Activated CD8-positive, alpha-beta memory T cell treated with anti-CD3 and anti-CD28 coated beads, Interleukin-2, amount 50 U/mL, for 48 hours (primary cell): ENCODE results near the gene PTTG1IP.

Experiments used
- DNase-seq: peaks from one replicate; pipeline ENCODE4 v3.0.0-alpha.2; 2020

Gene PTTG1IP

DNA sequence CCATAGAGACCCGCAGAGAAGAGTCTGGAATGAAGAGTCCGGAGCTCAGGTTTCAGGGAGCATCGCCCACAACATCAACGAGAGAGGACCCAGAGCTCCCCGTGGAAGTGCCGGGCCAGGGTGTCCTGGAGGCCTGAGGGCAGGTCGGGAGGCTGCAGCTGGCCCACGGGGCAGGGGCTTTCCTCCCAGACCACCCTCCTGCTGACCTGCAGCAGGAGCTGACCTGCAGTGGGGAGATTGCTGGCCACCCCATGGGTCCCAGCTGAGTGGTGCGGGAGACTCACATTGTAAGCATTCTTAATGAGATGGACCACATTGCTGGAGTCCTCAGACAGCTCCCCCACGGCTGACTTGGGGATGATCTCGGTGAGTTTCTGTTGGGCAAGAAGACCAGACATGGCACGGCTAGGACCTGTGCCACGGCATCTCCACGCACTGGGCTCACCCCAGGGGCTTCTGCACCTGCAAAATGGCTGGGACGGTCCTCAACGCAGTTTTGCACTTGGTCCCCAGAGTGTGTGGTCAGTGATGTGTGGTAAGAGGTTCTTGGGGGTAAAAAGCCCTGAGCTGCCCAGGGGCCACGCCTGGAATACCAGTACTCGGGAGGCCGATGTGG lies 21.3 kb upstream of the PTTG1IP start:
- DNase-seq, result no peak

DNA sequence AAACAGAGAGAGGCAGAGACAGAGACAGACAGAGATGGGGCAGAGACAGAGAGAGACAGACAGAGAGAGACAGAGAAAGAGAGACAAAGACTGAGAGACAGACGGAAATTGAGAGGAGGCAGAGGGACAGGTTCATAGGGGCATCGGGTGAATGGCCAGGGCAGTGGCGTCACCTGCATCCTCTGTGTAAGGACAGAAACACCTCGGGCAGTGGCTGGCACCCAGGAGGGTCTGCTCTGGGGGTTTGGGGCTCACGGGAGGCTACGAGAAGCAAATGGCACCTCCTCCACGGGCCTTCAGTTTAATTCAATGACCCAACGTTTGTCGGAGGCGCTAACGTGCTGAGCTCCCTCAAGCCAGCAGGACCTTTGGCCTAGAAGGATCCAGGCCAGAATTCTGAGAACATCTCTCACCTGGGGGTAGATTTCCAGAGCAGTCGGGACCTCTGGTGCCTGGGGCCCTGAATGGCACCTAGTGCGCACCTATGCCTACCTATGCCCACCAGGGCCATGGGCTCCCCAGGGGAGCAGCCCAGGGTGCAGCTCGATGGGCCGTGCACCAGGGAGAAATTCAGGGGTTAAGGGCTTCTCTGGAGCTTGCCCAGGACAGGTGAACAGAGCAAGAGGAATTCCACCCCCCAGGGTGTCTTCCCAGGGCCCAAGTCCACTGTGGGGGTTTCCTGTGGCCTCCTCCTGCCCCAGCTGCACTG lies 20.6 kb upstream of the PTTG1IP start:
- DNase-seq, result no peak

DNA sequence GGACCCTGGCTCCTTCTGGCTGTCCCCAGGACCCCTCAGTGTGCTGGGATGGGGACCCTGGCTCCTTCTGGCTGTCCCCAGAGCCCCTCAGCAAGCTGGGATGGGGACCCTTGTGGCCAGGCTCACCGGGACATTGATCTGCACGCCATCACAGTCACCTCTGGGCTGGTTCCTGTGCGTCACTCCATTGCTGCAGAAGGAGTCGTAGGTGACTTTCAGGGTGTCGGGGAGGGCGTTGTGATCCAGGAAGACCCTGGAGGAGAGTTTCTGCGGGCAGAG lies 19.7 kb upstream of the PTTG1IP start:
- DNase-seq, result no peak

- peak; percentile 88 for DNase-seq
These were observed 19.2 kb upstream of the PTTG1IP start for GRCh38 chr21:44892536-44893277.

DNA sequence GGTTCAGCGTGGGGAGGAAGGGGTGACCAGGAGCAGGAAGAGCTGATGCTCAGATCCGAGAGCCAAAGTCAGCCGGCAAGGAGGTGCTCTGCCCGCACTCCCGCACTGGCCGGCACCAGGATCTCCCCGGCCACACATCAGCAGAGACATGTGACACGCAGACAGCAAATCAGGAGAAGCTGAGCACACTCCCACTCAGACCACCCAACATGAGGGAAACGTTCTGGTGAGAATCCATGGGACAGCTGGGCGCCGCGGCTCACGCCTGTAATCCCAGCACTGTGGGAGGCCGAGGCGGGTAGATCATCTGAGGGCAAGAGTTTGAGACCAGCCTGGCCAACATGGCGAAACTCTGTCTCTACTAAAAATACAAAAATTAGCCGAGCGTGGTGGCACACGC lies 18.6 kb upstream of the PTTG1IP start:
- no peak for DNase-seq

GRCh38 chr21:44891631-44892031 lies 18.1 kb upstream of the PTTG1IP start:
- DNase-seq, result no peak

DNA sequence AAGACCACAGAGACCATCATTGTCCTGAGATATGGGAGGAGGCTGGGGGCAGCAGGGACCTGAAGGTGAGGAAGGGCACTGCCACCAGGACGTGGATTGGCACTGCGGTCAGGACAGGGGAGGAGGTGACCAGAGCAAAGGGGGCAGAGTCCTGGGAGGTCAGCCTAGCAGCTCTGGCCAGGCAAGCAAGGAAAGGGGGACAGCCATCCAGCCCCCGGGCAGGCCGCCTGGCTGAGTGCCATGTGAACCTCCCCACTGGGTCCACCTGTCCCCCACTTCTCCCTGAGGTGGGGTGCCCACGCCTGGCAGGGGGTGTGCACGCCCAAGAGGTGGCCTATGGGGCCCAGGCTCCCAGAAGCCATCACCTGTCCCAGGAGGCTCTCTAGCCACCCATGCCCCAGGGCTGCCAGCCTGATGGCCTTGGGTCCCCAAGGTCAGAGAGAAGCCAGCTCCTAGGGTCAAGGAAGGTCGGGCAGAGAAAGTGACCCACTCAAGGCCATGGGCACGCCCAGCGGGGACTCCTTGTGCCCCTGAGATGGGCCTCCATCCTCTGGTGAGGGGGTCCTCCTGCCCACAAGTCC lies 17.6 kb upstream of the PTTG1IP start:
- DNase-seq, result no peak

DNA sequence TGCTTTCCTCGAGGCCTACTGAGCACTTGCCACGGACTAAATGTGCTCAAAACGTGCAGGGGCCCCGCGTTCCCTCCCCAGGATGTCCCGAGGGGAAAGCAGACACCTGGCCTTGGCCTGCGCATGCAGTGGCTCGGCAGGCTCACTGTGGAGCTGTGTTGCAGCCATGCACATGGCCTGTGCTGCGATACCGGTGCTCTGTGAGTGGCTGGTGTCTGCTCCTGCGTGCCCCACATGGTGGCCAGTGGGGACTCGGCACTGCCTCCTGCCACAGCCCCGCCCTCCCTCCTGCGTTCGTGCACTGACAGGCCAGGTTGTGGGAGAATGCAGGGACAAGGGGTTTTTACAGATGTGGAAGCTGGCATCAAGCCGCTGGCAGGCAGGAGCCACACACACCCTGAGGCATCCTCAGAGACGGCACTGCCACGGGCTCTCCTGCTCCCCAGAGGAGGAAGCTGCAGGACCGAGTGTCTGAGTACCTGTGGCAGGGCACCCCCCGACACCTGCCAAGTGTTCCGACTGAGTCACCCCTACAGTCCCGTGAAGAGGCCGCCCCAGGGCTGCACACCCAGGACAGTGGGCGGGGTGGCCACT lies 16.9 kb upstream of the PTTG1IP start:
- DNase-seq, result no peak

DNA sequence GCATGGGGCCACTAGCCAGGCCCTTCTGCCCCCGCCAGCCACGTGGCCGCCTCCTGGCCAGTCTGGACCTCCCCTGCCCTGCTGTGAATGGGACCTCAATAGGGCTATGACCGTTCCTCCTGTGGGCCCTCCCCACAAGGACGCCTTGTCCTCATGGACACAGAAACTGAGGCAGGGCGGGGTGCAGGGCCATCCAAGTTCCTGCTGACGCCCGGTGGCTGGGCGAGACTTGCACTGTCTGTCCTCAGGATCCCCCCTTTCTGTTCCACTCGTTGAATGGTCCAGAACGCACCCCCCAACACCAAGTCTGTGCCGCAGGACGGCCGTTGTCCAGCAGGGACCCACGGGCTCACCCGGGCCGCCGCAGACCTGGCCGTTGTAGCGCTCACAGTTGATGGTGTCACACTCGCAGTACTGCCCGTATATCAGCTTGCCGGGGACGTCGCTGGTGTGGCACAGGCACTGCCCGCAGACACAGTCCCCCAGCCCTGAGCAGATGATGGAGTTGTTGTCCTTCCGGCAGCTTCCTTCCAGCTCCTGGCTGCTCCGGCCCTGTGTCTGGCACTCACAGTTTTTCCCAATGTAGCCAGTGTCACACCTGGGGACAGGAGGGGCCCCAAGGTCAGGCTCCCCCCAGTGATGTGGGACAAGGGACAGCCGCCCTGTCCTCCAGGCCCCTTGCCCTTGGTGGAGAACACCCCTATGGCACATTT lies 16.3 kb upstream of the PTTG1IP start:
- DNase-seq, result no peak

DNA sequence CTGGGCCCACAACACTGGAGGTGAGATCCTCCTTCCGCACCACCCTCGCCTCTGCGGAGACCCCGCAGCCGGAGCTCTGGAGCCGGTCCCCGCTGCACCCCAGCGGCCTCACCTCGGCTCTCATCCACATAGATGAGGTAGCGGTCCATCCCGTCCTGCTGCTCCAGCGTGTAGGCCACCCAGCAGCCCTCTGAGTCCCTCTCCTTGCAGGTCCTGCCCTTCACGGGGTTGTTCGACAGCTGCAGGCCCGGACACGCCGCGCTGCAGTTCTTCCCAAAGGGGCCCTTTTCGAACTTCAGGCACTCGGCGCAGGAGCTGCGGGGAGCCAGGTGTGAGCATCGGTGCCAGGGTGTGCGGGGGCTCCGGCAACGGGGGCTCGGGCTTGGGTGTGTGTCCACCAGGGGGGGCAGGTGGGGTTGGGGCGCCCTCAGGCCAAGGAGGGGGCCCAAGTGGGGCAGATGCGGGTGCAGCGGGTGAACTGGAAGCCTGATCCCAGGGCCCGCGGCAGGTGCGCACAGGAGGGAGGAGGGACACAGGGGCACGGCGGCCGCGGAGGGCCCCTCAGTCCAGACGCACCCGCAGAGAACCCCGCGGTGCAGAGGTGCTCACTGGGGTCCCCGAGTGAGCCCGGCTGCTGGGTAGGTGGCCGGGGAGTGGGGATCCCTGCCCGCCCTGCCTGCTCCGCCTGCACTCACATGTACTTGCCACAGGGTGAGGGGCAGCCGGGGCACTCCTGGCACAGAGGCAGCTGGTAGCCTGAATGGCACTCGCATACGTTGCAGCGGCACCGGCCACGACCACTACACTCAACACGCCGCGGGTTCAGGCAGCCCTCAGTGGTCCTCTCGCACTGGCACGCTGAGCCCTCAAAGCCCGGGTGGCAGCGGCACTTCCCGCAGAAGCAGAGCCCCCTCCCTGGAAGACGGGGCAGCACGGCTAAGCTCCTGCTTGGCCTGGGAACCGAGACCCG lies 15.4 kb upstream of the PTTG1IP start:
- no peak for DNase-seq

- no peak for DNase-seq
These were observed 14.5 kb upstream of the PTTG1IP start for GRCh38 chr21:44887807-44888580.

DNA sequence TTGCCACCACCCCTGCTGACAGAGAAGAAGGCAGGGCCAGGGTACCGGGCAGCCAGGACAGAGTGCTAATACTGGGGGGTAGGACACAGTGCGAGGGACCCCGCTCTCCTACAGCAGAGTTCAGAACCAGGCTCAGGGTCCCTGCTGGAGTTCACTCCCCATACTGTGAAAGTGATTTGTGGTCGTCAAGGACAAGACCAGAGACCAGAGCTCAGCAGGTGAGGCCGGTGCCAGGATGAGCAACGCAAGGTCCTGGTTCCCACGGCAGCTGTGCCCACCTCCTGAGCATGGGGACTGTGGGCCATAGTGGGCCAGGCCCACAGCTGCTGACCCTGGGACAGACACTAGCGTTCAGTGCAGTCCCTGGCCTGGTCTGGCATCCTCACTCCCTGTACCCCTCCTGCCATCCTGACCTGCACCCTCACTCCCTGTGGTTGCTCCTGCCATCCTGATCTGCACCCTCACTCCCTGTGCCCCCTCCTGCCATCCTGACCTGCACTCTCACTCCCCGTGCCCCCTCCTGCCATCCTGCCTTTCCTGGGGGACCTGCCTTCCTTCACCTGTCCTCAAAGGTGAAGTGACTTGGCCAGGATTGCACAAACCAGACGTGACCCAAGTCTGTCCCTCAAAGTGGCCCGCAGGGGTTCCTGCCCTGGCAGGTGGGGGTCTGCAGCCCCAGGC lies 13.8 kb upstream of the PTTG1IP start:
- DNase-seq, result no peak

GRCh38 chr21:44886113-44887075 lies 12.9 kb upstream of the PTTG1IP start:
- no peak for DNase-seq

- DNase-seq, result no peak
These were observed 12.1 kb upstream of the PTTG1IP start for GRCh38 chr21:44885615-44886014.

- no peak for DNase-seq
These were observed 10.6 kb upstream of the PTTG1IP start for GRCh38 chr21:44884097-44884496.

DNA sequence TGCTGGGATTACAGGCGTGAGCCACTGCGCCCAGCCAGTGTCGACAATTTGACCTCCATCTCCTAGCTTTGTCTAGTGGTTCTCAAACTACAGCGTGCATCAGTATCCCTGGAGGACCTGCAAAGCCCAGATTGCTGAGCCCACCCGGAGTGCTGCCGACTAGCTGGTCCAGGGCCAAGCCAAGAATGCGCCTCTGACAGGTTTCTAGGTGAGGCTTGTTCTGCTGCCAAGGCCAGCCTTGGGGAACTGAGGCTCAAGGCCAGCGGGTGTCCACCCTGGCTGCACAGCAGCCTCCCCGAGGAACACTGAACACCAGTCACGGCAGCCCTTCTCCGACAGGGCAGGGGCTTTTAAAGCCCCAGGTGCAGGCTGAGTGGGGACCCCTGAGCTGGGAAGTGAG lies 9.8 kb upstream of the PTTG1IP start:
- no peak for DNase-seq

- no peak for DNase-seq
These were observed 7.8 kb upstream of the PTTG1IP start for GRCh38 chr21:44881198-44881872.

DNA sequence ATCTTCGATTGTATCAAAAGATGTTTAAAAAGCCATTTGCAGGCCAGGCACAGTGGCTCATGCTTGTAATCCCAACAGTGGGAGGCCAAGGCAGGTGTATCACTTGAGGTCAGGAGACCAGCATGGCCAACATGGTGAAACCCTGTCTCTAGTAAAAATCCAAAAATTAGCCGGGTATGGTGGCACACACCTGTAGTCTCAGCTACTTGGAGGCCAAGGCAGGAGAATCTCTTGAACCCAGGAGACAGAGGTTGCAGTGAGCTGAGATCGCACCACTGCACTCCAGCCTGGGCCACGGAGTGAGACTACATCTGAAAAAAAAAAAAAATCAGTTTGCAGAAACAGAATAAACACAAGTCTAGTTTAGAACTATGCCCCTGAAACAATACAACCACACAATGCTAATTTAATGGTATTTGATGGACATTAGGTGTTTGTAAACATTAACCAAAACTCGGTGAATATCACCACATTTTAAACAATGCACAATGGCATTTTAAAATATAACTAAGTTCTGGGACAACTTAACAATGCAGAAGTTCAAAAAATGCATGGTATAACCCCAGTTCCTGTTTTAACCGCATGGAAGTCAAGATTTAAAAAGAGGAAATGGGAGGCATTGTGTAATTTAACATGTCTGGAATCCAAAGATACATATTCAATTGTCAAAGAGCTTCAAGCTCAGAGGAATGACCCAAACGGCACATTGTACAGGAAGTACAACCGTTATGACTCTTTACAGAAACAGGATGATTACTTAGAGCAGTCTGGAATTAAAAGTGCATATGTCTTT lies 7.1 kb upstream of the PTTG1IP start:
- DNase-seq, result no peak
